ENCODE measurements around the gene SLC9A2. TPM values are rescaled to one million over a fixed set of nuclear protein-coding genes. Genes with fewer than 3 reads are reported as not detected.
A peak's percentile ranks its signal among the peaks of the same experiment; 100 is the strongest.

Gene SLC9A2
- total RNA-seq, 1 donor from 2014 or later, result 2.1 TPM

DNA sequence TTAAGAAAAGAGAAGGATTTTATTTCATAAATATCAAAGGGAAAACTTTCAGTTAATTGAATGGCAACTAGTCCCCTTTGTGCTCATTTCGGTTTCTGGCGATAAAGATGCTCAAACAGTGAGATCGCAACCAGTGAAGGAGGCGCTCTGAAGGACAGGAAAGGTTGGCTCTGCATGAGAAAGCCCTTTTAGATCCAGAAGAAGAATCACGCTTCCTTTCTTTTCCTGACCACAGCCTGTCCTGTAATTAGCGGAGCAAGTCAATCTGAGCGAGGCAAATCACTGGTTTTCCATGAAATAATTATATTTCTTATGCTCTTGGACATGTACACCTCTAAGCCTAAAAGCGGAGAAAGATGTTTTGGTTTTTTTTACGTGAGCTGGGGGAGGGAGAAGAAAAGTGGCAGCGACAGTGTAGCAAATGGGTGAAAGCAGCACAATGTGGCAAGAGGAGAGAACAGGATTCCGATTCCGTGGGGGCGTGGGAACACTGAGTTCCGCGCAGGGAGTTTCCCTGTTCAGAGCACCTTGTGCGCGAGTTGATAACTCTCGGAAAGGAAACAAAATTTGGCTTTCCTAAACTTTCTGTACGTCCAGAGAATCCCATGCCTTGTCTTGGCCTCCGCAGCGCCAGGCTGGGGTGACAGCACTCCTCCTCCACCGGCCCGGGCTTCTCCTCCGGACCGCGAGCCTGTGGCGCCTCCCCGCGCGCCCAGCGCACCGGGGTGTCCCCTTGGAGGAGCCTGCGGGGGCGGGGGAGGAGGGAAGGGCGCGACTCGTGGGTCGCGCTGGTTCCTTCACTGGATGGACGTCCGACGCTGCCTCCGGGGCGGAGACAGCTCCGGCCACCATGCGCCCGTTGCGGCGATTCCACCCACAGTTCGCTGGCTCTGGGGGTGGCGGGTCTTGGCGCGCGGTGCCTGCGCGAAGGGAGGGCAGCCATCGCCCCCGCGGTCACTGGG lies 620 bp upstream of the SLC9A2 start:
- Histone ChIP-seq H3K36me3 (ENCODE audit: control insufficient read depth in 3 of 3, insufficient read depth in 3 of 3, low read length in 3 of 3) (no peaks in the 10 kb centered on the region), H3K9me3 (ENCODE audit: control insufficient read depth in 3 of 3, low read length in 3 of 3) (no peaks in the 10 kb centered on the region), H3K27ac (ENCODE audit: low read depth, low read length) (peak overlapping the region; percentile 69), H3K4me1 (ENCODE audit: control insufficient read depth in 3 of 3, insufficient read depth in 3 of 3, low read length in 3 of 3) (peaks cover 4 to 28% (median 10%) of the 10 kb centered on the region in 3 donors), H3K9ac (ENCODE audit: low read depth in 1 of 3, low read length in 3 of 3) (peak overlapping the region; percentile 69 to 84 (median 81)), H3K4me3 (ENCODE audit: low read length in 3 of 3) (peak overlapping the region; percentile 76 to 80 (median 77)), H3K27me3 (ENCODE audit: control insufficient read depth in 3 of 3, insufficient read depth in 3 of 3, low read length in 3 of 3) (peaks cover 7 to 11% (median 9%) of the 10 kb centered on the region in 3 donors)

DNA sequence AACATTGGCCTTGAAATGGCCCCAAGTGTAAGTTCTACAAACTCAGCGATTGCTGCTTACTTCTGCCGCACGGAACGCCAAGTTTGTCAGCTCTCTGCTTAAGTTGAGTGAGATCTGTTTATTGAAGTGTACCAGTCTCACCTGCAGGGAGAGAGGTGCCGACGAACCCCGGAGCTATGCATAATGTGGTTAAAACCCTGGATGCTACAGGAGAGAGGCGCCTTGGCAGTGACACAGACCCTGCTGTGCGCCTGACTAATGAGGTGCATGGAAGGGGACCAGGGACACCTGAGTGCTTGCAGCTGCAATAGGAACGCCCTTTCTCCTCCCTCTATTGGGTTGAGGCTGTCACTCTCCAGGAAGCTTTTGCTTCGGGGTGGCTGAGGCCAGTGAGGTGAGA lies 979 bp downstream of the SLC9A2 start:
- Histone ChIP-seq H3K27me3 (ENCODE audit: control insufficient read depth in 3 of 3, insufficient read depth in 3 of 3, low read length in 3 of 3) (peaks cover 7 to 11% (median 9%) of the 10 kb centered on the region in 3 donors), H3K9ac (ENCODE audit: low read depth in 1 of 3, low read length in 3 of 3) (peak overlapping the region in 2 of 3 donors; percentile 67 to 81), H3K4me3 (ENCODE audit: low read length in 3 of 3) (peak overlapping the region; percentile 71 to 77 (median 76)), H3K4me1 (ENCODE audit: control insufficient read depth in 3 of 3, insufficient read depth in 3 of 3, low read length in 3 of 3) (peaks cover 4 to 28% (median 10%) of the 10 kb centered on the region in 3 donors), H3K27ac (ENCODE audit: low read depth, low read length) (peak overlapping the region; percentile 36), H3K9me3 (ENCODE audit: control insufficient read depth in 3 of 3, low read length in 3 of 3) (no peaks in the 10 kb centered on the region), H3K36me3 (ENCODE audit: control insufficient read depth in 3 of 3, insufficient read depth in 3 of 3, low read length in 3 of 3) (no peaks in the 10 kb centered on the region)

DNA sequence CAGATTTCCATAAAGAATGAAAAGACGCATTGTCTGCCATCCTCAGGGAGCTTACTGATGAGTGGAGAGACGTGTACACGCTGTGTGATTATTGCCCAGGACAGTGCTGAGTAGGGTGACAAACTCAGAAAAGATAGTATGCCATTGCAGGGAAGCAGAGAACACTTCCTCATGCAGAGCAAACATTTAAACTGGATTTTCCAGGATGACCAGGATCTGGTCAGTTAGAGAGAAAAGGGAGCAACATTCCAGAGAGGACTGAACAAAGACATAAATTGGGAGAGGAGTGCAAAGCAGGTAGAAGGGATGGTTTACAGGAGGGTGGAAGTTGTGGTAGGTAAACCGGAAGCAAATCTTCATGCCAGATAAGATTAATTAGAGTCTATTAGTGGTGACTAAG lies 2.3 kb downstream of the SLC9A2 start:
- no peaks in the 10 kb centered on the region for H3K36me3 ChIP-seq (ENCODE audit: control insufficient read depth in 3 of 3, insufficient read depth in 3 of 3, low read length in 3 of 3)
- H3K4me1 ChIP-seq (ENCODE audit: control insufficient read depth in 3 of 3, insufficient read depth in 3 of 3, low read length in 3 of 3), result peaks cover 4 to 28% (median 10%) of the 10 kb centered on the region in 3 donors
- H3K27ac ChIP-seq (ENCODE audit: low read depth, low read length), result no peak overlapping the region
- H3K27me3 ChIP-seq (ENCODE audit: control insufficient read depth in 3 of 3, insufficient read depth in 3 of 3, low read length in 3 of 3), result peaks cover 7 to 11% (median 9%) of the 10 kb centered on the region in 3 donors
- H3K9ac ChIP-seq (ENCODE audit: low read depth in 1 of 3, low read length in 3 of 3), result no peak overlapping the region
- H3K4me3 ChIP-seq (ENCODE audit: low read length in 3 of 3), result no peak overlapping the region
- no peaks in the 10 kb centered on the region for H3K9me3 ChIP-seq (ENCODE audit: control insufficient read depth in 3 of 3, low read length in 3 of 3)

DNA sequence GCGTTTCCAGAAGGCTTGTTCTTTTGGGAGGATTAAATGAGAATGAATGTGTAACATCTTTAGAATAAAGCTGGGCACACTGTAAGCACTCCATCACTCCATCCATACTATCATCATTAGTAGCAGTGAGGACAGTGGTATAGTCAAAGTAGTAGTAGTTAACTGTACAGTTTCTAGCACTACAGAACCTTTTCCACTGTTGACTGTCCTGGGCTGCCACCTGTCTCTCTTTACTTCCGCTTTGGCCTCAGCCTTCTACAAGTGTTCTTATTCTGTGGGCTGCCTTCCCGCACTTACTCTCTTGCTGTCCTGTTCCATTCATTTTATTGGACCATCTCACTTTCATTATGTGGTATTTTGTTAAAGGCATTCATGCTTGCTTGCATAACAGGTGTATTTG lies 3.3 kb downstream of the SLC9A2 start:
- peaks cover 7 to 11% (median 9%) of the 10 kb centered on the region in 3 donors for H3K27me3 ChIP-seq (ENCODE audit: control insufficient read depth in 3 of 3, insufficient read depth in 3 of 3, low read length in 3 of 3)
- H3K9me3 ChIP-seq (ENCODE audit: control insufficient read depth in 3 of 3, low read length in 3 of 3), result no peaks in the 10 kb centered on the region
- no peaks in the 10 kb centered on the region for H3K36me3 ChIP-seq (ENCODE audit: control insufficient read depth in 3 of 3, insufficient read depth in 3 of 3, low read length in 3 of 3)
- no peak overlapping the region for H3K9ac ChIP-seq (ENCODE audit: low read depth in 1 of 3, low read length in 3 of 3)
- H3K4me1 ChIP-seq (ENCODE audit: control insufficient read depth in 3 of 3, insufficient read depth in 3 of 3, low read length in 3 of 3), result peaks cover 4 to 28% (median 10%) of the 10 kb centered on the region in 3 donors
- no peak overlapping the region for H3K27ac ChIP-seq (ENCODE audit: low read depth, low read length)
- no peak overlapping the region for H3K4me3 ChIP-seq (ENCODE audit: low read length in 3 of 3)

DNA sequence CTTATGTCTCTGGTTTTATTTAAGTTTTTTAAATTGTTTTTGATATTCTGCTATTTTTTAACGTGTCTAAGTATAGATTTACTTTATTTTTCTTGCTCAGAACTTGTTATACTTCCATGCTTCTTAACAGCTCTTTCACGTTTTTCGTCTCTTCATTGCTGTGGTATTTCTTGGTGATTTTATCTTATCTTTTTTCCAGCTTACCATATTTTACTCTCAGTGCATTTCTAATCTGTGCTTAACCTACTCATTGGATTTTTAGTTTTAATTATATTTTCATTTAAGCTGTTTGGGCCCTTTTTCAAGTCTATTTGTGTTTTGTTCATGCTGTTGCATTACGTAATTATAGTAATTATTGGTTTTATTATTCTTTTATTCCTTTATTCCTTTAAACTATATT lies 11.1 kb downstream of the SLC9A2 start:
- Histone ChIP-seq H3K9me3 (ENCODE audit: control insufficient read depth in 3 of 3, low read length in 3 of 3) (no peaks in the 10 kb centered on the region), H3K27ac (ENCODE audit: low read depth, low read length) (no peak overlapping the region), H3K9ac (ENCODE audit: low read depth in 1 of 3, low read length in 3 of 3) (no peak overlapping the region), H3K4me1 (ENCODE audit: control insufficient read depth in 3 of 3, insufficient read depth in 3 of 3, low read length in 3 of 3) (peaks cover 0 to 6% (median 4%) of the 10 kb centered on the region in 3 donors), H3K27me3 (ENCODE audit: control insufficient read depth in 3 of 3, insufficient read depth in 3 of 3, low read length in 3 of 3) (no peaks in the 10 kb centered on the region), H3K4me3 (ENCODE audit: low read length in 3 of 3) (no peak overlapping the region), H3K36me3 (ENCODE audit: control insufficient read depth in 3 of 3, insufficient read depth in 3 of 3, low read length in 3 of 3) (no peaks in the 10 kb centered on the region)

DNA sequence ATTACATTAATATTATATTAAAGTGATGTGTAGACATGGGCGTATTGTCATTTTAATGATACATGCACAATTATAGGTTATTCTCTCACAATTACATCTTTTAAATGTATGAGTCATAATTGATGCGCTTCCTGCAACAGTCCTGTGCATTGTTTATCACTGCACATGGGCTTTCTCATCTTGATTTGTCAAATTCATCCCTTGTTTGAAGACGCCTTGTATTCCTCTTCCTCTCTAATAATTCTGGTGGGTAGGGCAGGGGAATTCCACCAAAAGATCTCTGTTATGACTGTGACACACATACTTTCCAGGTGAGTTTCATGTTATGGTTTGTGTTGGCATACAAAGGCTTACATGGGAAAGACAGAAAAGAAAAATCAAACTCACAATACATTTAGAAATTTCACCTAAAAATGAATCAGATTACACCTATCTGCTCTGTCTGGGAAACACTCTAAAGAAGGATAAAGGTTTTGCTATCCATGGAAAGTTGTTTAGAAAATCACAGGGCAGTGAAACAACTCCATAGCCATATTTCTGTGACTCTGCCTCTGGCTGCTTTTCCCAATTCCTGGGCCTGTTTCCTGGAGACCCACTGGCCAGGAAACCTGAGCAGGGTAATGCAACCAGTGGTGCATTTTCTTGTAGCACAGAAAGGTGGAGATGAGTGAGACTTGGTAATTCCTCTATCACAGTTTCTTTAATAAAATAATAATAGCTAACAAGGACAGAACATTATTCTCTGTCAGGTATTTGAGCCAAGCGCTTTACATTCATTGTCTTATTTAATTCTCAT lies 13.2 kb downstream of the SLC9A2 start:
- Histone ChIP-seq H3K4me1 (ENCODE audit: control insufficient read depth in 3 of 3, insufficient read depth in 3 of 3, low read length in 3 of 3) (peaks cover 0 to 24% (median 17%) of the 10 kb centered on the region in 3 donors), H3K27ac (ENCODE audit: low read depth, low read length) (no peak overlapping the region), H3K4me3 (ENCODE audit: low read length in 3 of 3) (no peak overlapping the region), H3K27me3 (ENCODE audit: control insufficient read depth in 3 of 3, insufficient read depth in 3 of 3, low read length in 3 of 3) (no peaks in the 10 kb centered on the region), H3K9ac (ENCODE audit: low read depth in 1 of 3, low read length in 3 of 3) (no peak overlapping the region), H3K9me3 (ENCODE audit: control insufficient read depth in 3 of 3, low read length in 3 of 3) (no peaks in the 10 kb centered on the region), H3K36me3 (ENCODE audit: control insufficient read depth in 3 of 3, insufficient read depth in 3 of 3, low read length in 3 of 3) (no peaks in the 10 kb centered on the region)

DNA sequence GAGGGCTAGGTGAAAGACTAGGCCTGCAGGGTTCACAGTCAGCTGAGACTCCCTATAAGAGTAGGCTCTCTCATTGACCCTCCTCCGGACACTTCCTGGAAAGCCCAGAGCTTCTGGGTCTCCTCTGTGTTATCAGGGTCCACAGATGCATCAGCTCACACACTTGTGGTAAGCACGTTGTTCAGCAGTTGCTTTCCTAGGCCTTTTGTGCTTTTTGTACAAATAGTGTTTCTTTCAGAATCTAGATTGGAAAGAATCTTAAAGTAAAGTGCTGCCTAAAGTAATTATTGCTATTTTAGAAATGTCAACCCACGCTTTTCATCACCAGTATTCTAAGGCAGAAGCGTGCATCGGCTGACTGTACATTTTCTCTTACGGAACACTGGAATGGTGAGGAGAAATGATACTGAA lies 15.5 kb downstream of the SLC9A2 start:
- Histone ChIP-seq H3K4me3 (ENCODE audit: low read length in 3 of 3) (no peak overlapping the region), H3K4me1 (ENCODE audit: control insufficient read depth in 3 of 3, insufficient read depth in 3 of 3, low read length in 3 of 3) (peaks cover 0 to 24% (median 17%) of the 10 kb centered on the region in 3 donors), H3K27me3 (ENCODE audit: control insufficient read depth in 3 of 3, insufficient read depth in 3 of 3, low read length in 3 of 3) (no peaks in the 10 kb centered on the region), H3K36me3 (ENCODE audit: control insufficient read depth in 3 of 3, insufficient read depth in 3 of 3, low read length in 3 of 3) (no peaks in the 10 kb centered on the region), H3K9me3 (ENCODE audit: control insufficient read depth in 3 of 3, low read length in 3 of 3) (no peaks in the 10 kb centered on the region), H3K27ac (ENCODE audit: low read depth, low read length) (no peak overlapping the region), H3K9ac (ENCODE audit: low read depth in 1 of 3, low read length in 3 of 3) (no peak overlapping the region)

DNA sequence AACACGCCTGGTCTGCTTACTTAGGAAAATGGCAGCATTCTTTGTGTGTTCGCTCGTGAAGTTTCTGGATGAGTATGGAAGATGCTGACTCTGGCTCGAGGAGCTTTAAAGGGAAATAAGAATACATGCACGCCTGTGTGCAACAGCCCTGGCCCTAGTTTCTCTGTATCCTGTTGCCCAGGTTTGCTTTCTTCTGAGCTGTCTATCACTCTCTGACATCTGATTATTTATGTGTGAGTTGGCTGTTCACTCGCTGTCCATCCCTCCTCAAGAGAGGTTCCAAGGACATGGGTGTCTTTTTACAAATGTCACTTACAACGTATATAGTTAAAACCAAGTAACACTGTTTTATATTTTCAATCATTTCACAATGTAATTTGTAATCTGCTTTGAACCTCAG lies 16.0 kb downstream of the SLC9A2 start:
- H3K4me3 ChIP-seq (ENCODE audit: low read length in 3 of 3), result no peak overlapping the region

DNA sequence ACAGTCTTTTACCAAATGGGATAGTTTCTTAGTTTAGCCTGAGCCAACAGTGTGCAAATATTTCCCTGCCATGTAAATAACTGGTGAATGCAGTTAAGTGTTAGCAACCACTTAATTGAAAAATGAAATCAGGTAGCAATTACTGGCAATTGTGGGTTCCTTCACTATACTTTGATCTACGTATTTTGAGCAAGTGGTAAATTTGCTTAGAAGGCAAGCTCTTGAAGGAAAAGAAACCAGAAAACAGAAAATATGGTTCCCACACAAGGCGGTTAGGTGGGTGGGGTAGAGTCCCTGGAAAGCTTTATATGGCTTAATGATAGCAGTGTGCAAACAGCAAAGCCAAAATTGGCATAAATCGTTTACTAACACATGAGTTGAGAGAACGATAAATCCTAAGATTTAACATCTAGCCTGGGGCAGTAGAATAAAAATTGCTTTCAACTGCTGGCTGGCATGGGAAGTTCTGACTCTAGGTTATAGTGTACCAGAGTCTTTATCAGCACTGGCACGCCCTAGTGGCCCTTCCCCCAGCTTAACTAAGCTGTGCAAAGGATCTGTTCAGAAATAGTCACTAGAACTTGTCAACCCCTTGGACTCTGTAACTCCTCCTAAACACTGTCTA lies 17.0 kb downstream of the SLC9A2 start:
- no peaks in the 10 kb centered on the region for H3K9me3 ChIP-seq (ENCODE audit: control insufficient read depth in 3 of 3, low read length in 3 of 3)
- H3K27me3 ChIP-seq (ENCODE audit: control insufficient read depth in 3 of 3, insufficient read depth in 3 of 3, low read length in 3 of 3), result no peaks in the 10 kb centered on the region
- H3K4me3 ChIP-seq (ENCODE audit: low read length in 3 of 3), result no peak overlapping the region
- no peak overlapping the region for H3K27ac ChIP-seq (ENCODE audit: low read depth, low read length)
- H3K9ac ChIP-seq (ENCODE audit: low read depth in 1 of 3, low read length in 3 of 3), result no peak overlapping the region
- no peaks in the 10 kb centered on the region for H3K36me3 ChIP-seq (ENCODE audit: control insufficient read depth in 3 of 3, insufficient read depth in 3 of 3, low read length in 3 of 3)
- peaks cover 0 to 24% (median 17%) of the 10 kb centered on the region in 3 donors for H3K4me1 ChIP-seq (ENCODE audit: control insufficient read depth in 3 of 3, insufficient read depth in 3 of 3, low read length in 3 of 3)

More for the DNA sequence above, 16.0 kb downstream of the SLC9A2 start:
- no peak overlapping the region for H3K9ac ChIP-seq (ENCODE audit: low read depth in 1 of 3, low read length in 3 of 3)
- peaks cover 0 to 24% (median 17%) of the 10 kb centered on the region in 3 donors for H3K4me1 ChIP-seq (ENCODE audit: control insufficient read depth in 3 of 3, insufficient read depth in 3 of 3, low read length in 3 of 3)
- no peak overlapping the region for H3K27ac ChIP-seq (ENCODE audit: low read depth, low read length)
- H3K36me3 ChIP-seq (ENCODE audit: control insufficient read depth in 3 of 3, insufficient read depth in 3 of 3, low read length in 3 of 3), result no peaks in the 10 kb centered on the region
- H3K27me3 ChIP-seq (ENCODE audit: control insufficient read depth in 3 of 3, insufficient read depth in 3 of 3, low read length in 3 of 3), result no peaks in the 10 kb centered on the region
- H3K9me3 ChIP-seq (ENCODE audit: control insufficient read depth in 3 of 3, low read length in 3 of 3), result no peaks in the 10 kb centered on the region

All from skeletal muscle tissue (tissue), 4 donors.